GM18907 (cell line): ENCODE results near the gene TMIGD1.

Experiments used
- ATAC-seq: cut with Tn5 transposase; IDR thresholded peaks from one replicate; pipeline ENCODE4 v1.9.1; 2021; ENCODE audit warnings: mild to moderate bottlenecking, moderate library complexity; ENCODE audit not compliant: unreplicated experiment

Gene TMIGD1

GRCh38 chr17:30292286-30292858 is 41.5 kb downstream of the TMIGD1 start:
- ATAC-seq = no peak

DNA sequence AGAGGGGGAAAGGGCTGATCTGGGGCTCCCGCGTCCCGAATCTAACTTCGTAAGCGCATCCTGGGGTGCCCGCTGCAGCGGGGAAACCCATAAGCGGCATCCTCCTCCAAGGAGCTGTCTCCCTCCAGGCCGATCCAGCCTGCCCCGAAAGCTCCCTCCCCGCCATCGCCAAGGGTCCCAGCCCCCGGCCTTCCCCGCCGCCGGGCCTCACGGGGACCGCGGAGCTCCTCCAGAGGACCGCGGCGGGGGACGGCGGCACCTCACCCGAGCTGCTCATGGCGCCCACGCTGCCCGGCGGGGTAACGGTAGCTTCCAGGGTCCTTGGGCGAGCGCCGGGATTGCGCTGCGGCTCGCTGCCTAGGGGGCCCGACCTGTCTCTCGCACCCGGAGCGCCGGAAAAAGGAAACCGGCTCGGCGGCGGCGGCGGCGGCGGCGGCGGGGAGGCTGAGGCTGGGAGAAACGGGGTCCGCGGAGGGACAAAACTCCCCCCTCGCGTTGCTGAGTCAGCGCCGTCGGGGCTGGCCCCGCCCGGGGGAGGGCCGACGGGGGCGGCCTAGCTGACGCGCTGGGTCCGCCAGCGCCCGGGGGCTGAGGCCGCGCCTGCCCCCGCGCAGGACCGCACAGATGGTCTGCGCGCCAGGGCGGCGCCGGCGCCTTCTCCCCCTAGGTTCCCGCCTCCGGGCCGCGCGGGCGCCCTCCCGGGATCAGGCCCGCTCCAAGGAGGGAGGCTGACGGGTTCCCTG is 42.1 kb downstream of the TMIGD1 start, which contains the start of gene BLMH:
BLMH (minus strand) TSS at position 402 of the 743 bp plus-strand sequence; CDS start at position 277, 125 bp downstream.
- ATAC-seq = peak; percentile 73

- peak; percentile 54 for ATAC-seq
Measured at GRCh38 chr17:30290696-30291542, 42.9 kb downstream of the TMIGD1 start.

GRCh38 chr17:30290077-30290476 is 43.8 kb downstream of the TMIGD1 start:
- ATAC-seq = no peak

- ATAC-seq = no peak
Measured at GRCh38 chr17:30279156-30279555, 54.7 kb downstream of the TMIGD1 start.

GRCh38 chr17:30278032-30278431 is 55.8 kb downstream of the TMIGD1 start:
- no peak for ATAC-seq

GRCh38 chr17:30275911-30276310 is 57.9 kb downstream of the TMIGD1 start:
- ATAC-seq = no peak

DNA sequence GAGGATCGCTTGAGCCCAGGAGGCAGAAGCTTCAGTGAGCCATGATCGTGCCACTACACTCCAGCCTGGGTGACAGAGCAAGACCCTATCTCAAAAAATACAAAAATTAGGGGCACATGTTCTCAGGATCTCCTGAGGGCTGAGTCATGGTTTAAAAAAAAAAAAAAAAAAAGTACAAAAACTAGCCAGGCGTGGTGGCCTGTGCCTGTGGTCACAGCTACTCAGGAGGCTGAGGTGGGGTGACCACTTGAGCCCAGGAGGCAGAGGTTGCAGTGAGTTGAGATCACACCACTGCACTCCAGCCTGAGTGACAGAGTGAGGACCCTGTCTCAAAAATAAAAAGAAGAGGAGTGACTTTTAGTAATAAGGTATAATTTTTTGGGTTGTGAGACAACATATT is 59.0 kb downstream of the TMIGD1 start:
- no peak for ATAC-seq

DNA sequence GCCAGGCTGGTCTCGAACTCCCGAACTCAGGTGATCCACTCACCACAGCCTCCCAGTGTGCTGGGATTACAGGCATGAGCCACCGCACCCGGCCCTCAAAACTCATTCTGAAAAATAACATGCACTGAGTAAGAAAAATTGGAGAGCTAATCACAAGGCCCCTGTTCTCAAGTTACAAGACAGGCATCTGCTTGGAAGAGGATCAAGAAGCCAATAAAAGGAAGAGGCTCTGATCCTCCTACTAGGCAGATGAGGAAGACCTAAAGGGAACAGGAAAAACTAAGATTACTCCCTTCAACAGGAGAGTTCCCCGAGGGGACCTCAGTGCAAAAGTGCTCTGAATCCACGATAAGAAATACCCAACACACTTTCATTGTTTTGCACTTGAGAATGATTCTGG is 60.5 kb downstream of the TMIGD1 start:
- ATAC-seq = no peak

GRCh38 chr17:30271102-30271501 is 62.8 kb downstream of the TMIGD1 start:
- ATAC-seq = no peak

GRCh38 chr17:30267625-30268024 is 66.2 kb downstream of the TMIGD1 start:
- no peak for ATAC-seq
